CD4-positive, alpha-beta T cell treated with Interferon alpha-2 for 1 hour (primary cell): ENCODE results near the gene PRR9.

Source experiments
- DNase-seq, 2 donors: peaks; one replicate each; pipeline ENCODE4 v3.0.0-alpha.2; 2020 to 2022

PRR9 gene

DNA sequence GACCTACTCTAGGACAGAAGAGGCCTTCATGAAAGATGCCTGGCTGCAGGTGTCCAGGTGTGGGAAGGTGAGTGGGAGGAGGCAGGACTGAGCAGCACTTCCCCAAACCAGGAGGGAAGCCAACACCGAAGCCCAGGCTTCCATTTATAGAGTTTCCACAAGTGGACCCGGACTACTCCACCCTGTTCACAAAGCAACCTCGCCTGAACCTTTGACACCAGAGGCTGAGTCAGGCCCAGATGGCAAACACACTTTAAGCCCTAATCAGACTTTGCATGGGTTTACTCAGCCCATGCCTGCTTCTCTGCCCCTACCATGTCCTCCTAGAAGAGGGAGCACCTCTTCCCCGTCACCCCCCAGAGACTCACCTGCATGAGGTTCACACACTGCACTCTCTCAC lies 14.0 kb downstream of the PRR9 start:
- DNase-seq, result no peak

DNA sequence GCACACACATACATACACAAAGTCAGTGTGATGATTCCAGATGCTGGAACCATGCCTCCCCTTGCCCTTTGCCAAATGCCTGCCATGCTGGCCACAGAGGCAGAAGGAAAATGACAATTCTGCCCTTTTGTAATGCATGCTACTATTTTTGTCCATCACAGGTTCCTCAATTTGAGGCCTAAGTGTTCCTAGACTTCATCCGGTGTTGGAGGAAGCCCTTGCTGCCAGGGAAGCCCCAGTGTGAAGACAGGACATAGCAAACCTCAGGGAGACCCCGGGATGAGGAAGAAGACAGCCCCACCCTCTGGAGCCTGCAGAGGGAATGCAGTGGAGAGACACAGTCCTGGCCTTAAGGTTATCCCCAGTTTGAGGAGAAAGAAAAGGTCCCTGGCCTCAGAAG lies 14.4 kb downstream of the PRR9 start:
- DNase-seq, result no peak

DNA sequence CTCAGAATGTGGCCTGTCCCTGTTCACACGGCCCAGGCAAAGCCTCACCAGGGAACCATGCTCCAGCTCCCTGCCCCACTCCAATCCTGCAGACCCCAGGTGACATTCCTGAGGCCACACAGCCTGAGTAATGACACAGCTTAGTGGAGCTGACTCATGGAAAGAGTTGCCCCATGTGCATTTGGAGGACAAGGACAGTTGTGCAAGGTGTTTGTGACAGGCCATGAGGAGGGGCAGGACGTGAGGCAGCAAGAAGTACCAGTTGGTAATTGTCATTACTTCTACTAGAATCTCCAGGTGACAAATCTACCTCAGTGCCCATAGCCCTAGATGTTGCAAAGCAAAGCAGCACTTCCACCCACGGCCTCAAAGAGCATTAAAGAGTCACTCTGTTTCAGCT lies 15.2 kb downstream of the PRR9 start:
- no peak for DNase-seq

DNA sequence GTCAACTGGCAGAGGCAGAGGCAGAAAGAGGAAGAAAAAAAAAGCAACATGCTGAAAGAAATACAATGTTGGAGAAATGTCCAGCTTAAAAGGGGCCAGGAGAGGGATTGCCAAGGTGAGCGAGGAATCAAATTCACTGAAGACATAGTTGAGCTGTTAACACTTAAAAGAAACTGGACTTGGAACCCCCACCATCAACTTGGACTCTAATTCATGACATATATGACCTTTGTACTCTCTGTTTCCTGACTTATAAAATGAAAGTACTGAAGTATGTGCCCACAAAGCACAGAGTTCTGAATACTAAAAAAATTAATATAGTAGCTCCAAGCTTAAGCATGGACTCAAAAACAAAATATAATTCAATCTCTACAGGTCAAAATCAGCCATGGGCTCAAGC lies 16.1 kb downstream of the PRR9 start:
- DNase-seq, result no peak

DNA sequence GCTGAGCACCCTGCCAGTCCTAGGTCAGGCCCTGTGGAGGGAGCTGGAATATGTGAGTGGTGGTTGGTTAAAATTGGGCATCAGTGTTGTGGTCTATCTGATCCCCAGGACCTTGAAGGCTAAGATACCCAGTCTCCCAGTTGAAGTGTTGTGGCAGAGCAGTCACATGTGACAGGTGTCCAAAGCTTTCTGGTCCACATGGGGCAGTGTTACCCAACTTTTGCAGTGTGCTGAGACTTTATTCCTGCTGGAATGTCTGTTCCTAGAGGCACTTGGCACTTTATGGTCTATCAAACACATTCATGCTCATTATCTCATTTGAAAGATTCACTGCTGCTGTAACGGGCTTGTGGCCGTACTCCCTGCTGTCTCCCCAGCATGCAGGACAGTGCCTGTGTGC lies 21.1 kb downstream of the PRR9 start:
- DNase-seq, result no peak

DNA sequence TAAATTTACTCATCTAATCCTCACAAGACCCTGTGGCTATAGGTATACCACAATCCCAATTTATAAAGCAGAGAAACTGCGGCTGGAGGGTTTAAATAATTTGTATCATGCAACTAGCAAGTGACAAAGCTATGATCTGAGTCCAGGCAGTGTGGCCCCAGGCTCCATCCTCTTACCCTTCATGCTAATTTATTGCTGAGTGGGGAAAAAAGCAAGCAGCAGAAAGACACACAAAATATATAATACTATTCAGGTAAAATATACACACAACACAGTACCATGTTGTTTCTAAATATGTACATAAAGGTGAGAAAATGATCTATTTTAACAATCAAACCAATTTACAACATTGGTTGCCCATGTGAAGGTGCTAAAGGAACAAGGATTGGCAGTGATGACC lies 24.8 kb downstream of the PRR9 start:
- DNase-seq, result no peak

DNA sequence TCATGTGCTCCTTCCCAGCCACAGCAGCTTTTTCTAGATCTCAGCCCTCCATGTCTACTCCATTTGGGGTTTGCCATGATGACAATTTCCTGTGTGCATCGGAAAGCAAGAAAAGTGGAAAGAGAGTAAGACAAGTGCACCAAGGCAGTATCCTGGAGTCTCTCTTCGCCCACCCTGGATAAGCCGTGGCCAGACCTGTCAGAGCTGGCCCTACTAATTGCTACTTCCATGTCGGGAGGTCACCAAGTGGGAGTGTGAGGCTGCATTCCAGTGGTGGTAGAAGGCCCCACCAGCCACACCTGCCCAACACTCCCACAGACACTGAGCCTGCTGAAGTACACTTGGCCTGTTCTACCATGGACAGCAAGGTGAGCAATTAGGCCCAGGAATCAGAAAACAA lies 28.1 kb downstream of the PRR9 start:
- no peak for DNase-seq

DNA sequence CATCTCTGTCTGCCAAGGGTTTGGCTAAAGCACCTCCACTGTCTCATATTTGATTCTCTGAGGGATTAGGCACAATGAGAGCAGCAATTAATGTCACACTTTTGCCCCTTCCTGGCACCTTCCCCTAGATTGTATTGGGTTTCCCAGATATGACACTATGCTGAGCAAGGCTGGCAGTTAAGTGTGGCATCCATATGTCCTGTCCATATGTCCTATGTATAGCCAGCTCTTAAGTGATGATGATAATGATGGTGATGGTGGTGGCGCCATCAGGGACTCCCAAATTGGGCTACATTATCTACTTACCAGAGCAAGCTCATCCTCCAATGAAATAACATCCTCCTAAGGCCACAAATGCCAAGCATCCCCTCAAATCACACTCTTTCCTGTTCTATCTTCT lies 28.6 kb downstream of the PRR9 start:
- DNase-seq, result no peak

DNA sequence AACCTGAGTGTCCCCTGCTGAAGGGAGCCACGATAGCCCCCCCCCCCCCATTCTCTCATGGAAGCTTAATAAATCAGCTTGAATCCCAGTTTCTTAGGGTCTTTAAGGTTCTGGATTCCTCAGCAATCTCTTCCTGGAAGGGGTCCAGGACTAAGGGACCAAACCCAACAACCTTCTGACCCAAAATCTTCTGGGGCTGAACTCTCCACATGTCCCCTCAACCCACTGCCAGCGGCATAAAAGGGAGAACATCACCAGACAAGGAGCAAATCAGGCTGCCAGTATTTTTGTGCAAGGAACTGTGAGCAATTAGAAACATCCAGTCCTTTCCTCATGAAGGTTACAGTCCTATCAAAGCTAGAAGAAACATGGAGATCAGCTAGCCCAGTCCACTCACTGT lies 29.4 kb downstream of the PRR9 start:
- DNase-seq, result no peak

DNA sequence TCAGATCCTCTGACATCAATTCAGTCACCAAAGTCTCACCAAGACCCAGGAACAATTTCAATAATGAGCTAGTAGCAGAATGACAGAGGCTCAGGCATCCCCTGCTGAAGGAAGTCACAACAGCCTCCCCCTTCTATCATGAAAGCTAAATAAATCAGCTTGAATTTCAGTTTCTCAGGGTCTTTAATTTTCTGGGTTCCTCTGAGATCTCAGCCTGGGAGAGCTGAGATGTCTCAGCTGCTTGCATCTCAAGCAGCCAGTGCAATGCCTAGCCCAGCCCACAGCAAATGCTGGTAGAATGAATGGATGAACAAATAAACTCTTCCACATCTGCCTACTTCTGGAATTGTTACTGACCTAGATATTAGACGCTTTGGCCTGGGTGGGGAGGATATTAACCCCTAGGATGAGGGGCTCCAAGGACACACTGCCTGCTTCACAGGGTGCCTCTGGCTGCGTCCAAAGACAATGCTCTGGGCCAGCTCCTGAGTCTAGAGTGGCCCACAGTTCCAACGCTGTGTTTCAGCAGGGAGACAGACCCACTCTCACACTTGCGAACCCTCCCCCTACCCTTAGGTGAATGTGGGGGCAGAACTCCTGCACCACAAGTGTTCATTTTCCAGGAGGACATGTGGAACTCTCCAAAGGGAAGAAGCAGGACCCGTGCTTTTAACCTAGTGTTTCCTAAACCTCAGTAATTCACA lies 30.9 kb downstream of the PRR9 start:
- no peak for DNase-seq

DNA sequence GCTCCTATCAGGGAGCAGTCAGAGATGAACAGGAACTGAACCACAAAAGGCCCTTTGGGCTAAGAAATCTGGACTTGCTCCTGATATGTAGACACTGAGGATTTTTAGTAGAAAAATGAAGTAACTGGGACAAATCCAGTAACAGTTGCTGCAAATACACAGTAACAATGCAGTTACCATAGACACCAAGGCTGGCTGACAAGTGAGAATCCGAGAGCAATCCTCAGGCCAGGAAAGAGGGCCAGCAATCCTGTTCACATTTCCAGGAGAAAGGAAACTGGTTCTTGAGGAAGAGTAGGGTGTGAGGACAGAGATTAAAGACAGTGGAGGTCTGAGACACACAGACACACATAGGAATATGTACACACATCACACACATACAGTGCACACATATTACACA lies 32.8 kb downstream of the PRR9 start:
- no peak for DNase-seq

DNA sequence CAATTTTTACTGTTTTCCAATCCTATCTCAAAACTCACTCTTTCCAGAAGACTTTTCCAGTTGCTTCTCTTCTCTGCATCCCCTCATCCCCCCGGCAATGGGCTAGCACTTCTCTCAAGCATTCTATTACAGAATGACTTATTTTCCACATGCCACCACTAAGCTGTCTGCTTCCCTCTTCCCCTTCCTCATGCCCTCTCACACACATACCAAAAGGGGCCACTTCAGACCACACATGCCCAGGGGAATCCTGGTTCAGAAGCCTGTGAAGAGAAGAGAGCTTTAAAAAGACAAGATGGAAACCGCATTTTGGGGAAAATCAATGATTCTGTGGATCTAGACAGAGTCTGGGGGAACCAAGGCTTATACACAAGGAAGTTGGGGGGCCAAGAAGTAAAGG lies 33.7 kb downstream of the PRR9 start:
- DNase-seq, result no peak

DNA sequence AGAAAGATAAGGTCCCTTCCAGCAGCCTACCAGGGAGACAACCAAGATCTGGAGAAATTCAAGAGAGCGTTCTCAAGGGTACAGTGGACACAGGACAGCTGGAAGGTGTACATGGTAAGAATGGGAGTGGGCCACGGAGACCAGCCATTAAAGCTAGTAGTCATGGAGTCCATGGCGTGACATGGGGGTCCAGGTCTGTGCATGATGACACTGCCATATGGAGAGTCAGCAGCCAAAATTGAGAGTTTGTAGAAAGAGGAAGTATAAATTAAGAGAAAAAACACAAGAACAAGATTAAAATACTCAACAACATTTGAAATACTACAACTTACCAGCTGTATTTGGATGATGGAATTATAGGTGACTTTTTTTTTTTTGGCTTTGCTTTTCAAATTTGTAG lies 34.2 kb downstream of the PRR9 start:
- DNase-seq, result no peak

DNA sequence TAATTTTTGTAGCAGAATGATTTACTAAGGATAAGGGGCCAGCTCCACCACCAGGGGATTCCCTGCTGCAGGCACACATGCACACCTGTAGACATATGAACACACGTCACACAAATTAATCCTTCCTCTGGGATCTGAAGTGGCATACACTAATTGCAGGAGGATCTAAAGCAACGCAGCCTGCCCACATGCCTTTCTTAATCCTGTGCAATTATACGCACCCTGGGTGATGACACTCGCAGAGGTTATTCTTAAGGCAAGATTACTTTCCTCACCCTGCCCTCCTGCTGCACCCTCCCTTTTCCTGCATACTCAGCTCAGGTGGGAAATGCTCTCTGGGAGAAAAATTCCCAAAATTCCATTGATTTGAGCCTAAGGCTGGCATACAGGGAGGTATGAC lies 34.6 kb downstream of the PRR9 start:
- DNase-seq, result no peak

DNA sequence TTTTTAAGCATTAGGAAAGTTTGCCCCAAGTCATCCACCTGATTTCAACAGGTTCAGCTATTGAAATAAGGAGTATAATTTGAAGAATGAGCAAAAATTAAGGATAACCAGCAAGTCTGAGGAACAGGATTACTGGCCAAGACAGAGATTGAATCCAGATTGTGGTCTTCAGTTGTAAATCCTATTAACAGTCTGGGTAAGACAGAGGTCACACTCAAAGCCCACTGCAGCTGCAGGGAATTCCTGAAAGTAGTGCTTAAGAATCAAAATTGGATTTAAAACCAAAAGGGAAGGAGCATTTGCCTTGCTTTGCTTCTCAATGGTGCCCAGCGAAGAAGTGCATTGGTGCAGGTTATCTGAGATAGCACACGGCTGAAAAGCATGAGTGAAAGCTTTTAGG lies 35.7 kb downstream of the PRR9 start:
- DNase-seq, result no peak

DNA sequence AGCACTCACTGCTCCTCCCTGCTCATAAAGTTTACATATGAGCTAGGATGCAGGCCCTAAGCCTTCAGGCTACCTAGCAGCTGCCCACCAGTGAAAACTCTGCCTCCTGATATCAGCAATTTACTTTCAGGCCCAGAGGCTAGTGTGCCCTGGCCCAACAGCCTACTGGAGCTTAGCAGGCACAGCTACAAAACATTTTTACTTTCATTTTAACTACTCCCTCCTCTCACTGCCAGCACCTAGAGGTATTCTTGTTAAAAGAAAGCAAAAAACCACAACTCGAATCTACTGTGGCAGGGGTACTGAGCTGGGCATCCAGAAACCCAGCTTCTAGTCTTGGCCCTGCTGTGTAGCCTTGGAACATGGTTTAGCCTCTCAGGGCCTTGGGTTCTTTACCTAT lies 36.3 kb downstream of the PRR9 start:
- DNase-seq, result no peak

DNA sequence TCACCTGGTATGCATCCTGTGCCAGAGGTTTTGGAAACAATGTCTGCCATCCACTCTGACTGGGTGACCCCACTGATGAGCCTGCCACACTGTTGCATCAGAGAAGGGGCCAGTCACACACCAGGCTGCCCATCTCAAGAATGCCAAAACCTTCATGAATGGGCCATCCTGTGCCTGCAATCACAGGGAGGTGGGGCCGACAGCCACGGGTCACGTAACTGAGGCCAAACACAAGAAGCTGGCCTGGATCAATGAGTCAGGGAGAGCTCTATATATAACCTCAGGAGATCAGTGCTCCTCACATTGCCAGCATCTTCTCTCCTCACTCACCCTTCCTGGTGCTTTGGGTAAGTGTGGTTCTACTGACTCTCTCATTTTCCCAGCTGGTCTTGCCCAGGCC lies 42.0 kb downstream of the PRR9 start, which contains the start of gene LORICRIN:
Gene LORICRIN, plus strand, starts transcription at position 301 of the 400 bp plus-strand sequence. CDS start 1,263 bp downstream, outside the sequence.
- DNase-seq, result no peak

DNA sequence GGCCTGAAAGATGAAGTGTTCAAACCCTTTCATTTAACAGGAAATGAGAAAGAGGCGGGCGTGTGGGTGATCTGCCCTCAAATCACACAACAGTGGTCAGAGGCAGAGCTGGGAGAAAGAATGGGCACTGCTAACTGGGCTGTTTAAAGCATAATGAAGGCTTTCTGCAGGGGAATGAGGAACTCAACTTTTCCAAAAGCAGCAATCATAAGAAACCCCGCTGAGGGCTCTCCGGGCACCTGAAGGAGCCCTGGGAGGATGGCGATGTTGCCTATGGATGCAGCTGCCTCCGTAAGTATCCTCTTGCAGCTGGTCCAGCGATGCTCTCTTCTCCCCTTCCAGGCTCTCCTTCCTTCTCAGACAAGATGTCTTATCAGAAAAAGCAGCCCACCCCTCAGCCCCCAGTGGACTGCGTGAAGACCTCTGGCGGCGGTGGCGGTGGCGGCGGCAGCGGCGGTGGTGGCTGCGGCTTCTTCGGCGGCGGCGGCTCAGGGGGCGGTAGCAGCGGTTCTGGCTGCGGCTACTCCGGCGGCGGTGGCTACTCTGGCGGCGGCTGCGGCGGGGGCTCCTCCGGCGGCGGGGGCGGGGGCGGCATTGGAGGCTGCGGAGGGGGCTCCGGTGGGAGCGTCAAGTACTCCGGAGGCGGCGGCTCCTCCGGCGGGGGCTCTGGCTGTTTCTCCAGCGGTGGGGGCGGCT lies 43.3 kb downstream of the PRR9 start:
- DNase-seq, result peak in 1 of 2 donors; percentile 28

DNA sequence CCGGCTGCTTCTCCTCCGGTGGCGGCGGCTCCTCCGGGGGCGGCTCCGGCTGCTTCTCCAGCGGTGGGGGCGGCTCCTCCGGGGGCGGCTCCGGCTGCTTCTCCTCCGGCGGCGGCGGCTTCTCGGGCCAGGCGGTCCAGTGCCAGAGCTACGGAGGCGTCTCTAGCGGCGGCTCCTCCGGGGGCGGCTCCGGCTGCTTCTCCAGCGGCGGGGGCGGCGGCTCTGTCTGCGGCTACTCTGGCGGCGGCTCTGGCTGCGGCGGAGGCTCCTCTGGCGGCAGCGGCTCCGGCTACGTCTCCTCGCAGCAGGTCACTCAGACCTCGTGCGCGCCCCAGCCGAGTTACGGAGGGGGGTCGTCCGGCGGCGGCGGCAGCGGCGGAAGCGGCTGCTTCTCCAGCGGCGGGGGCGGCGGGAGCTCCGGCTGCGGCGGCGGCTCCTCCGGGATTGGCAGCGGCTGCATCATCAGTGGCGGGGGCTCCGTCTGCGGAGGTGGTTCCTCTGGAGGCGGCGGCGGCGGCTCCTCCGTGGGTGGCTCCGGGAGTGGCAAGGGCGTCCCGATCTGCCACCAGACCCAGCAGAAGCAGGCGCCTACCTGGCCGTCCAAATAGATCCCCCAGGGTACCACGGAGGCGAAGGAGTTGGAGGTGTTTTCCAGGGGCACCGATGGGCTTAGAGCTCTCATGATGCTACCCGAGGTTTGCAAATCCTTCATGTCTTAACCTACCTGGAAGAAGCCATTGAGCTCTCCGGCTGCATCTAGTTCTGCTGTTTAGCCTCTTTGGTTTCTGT lies 44.1 kb downstream of the PRR9 start:
- DNase-seq, result peak in 1 of 2 donors; percentile 22

DNA sequence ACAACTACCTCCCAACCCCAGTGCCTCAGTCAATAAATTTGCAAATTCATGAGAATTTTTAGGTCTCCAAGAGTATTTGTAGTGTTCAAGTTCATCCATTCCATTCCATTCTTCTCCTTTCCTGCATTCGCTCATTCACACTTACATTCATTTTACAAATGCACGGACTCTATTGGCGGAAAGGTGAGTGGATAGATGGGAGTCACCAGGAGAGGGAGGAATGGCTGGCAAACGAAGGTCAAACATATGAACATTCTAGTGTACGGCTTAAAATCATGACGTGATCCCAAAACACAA lies 44.6 kb downstream of the PRR9 start:
- DNase-seq, result no peak

DNA sequence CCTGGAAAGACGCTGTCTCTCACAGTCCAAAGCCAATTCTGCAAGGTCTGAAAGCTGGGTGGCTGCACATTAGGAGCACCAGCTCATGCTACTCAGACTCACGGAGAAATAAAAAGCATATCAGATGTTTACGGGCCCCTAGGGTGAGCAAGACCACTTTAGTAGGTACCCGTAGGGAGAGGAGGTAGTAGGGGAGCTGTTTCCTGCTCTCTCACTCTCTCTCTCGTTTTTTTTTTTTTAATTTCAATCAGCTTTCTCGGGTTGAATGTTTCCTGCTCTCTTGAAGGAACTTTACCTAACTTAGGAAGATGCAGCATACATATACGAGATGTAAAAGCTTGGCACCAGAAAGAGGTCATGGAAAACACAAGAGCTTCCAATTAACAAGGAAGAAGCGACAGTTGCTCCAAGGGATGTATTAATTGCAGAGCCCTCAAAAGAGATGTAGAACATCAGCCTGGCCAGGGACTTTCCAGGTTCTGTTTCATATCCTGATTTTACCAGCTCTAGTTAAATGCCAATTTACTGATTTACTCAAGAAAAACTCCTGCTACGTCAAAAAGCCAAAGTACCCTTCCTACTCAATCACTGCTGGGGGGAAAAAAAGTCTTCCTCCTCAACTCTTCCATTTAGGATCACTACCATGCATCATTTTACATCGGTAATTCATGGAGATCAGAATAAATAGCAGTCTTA lies 45.2 kb downstream of the PRR9 start:
- no peak for DNase-seq

DNA sequence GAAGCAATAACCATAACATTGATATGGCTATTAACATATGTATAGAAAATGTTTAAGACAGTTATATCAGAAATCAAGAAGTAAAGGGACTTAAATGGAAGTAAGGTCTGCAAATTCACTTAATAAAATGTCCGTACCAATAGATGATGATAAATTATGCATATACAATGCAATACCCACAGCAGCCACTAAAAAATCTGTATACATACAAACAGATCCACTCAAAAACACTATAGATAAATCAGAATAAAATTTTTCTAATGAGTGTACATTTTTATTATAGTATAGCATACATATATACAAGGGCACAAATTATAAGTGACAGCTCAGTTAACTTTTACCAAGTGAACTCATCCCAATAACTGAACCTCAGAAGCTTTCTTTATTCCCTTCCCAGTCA lies 48.1 kb downstream of the PRR9 start:
- DNase-seq, result no peak
